SK-N-SH (cell line): Measurements from ENCODE around the gene HAUS2. TPM values are rescaled to one million over a fixed set of nuclear protein-coding genes. Genes with fewer than 3 reads are reported as not detected.

ENCODE experiments used
- CTCF ChIA-PET: fragments of 300-600, 350-600 bp; formaldehyde crosslinking; extraction: SDS; loops from one replicate; lab custom pipeline; 2021; lab: Yijun Ruan, JAX
- POLR2A ChIA-PET: fragments of 350-600 bp; sonication (Branson Sonifier 250); formaldehyde crosslinking; extraction: SDS; loops from one replicate; lab custom pipeline; 2020; ENCODE audit warnings: antibody characterized with exemption, inconsistent platforms; lab: Yijun Ruan, JAX
- DNase-seq: peaks from one replicate; pipeline ENCODE4 v3.0.0; 2012
- H2AFZ ChIP-seq: fragments of 200-600 bp; sonication (generic); 2 replicates; pipeline ENCODE4 v1.8.1; 2016; ENCODE audit warnings: antibody characterized with exemption, mild to moderate bottlenecking, low read depth
- H3F3A ChIP-seq: fragments of 200-600 bp; sonication (generic); replicated peaks from 2 replicates; pipeline ENCODE3; 2016; ENCODE audit warnings: antibody characterized with exemption, mild to moderate bottlenecking; ENCODE audit not compliant: insufficient read depth
- H3K27ac ChIP-seq, 2 experiments: fragments of 200-500 bp in 1 of 2; fragments of 200-600 bp in 1 of 2; sonication (Bioruptor generic) in 1 of 2; sonication (generic), shearing (Covaris generic) in 1 of 2; 2 replicates each; pipeline versions ENCODE4 v1.5.1 to v1.6.1; 2014 to 2016; ENCODE audit warnings: low read depth in 2 of 2, inconsistent platforms in 1 of 2, low read length in 1 of 2, mild to moderate bottlenecking in 1 of 2, mixed read lengths in 1 of 2
- H3K27me3 ChIP-seq: fragments of 200-600 bp; sonication (generic), shearing (Covaris generic); 2 replicates; pipeline ENCODE4 v1.6.1; 2016; ENCODE audit warnings: mixed run types; ENCODE audit not compliant: insufficient read depth
- H3K36me3 ChIP-seq, 2 experiments: fragments of 200-500 bp in 1 of 2; fragments of 200-600 bp in 1 of 2; sonication (Bioruptor generic) in 1 of 2; sonication (generic) in 1 of 2; replicated peaks in 1 of 2; 2 replicates each; pipeline versions ENCODE3 to v1.5.1; 2014 to 2016; ENCODE audit warnings: low read length in 1 of 2, mild to moderate bottlenecking in 1 of 2; ENCODE audit not compliant: insufficient read depth in 2 of 2, control insufficient read depth in 1 of 2
- H3K4me1 ChIP-seq, 2 experiments: fragments of 200-500 bp in 1 of 2; fragments of 200-600 bp in 1 of 2; sonication (Bioruptor generic) in 1 of 2; sonication (generic), shearing (Covaris generic) in 1 of 2; 2 replicates each; pipeline versions ENCODE4 v1.5.1 to v1.6.1; 2014 to 2016; ENCODE audit warnings: low read depth in 1 of 2, low read length in 1 of 2, mixed run types in 1 of 2; ENCODE audit not compliant: insufficient read depth in 2 of 2, control insufficient read depth in 1 of 2
- H3K4me2 ChIP-seq: fragments of 200-600 bp; sonication (generic), shearing (Covaris generic); 2 replicates; pipeline ENCODE4 v1.6.1; 2017; ENCODE audit warnings: mixed run types
- H3K4me3 ChIP-seq, 2 experiments: fragments of 200-500 bp in 1 of 2; fragments of 200-600 bp in 1 of 2; sonication (Bioruptor generic) in 1 of 2; sonication (generic), shearing (Covaris generic) in 1 of 2; 2 replicates each; pipeline versions ENCODE4 v1.5.1 to v1.8.1; 2014 to 2016; ENCODE audit warnings: low read depth in 2 of 2, inconsistent platforms in 1 of 2, low read length in 1 of 2, mild to moderate bottlenecking in 1 of 2, mixed read lengths in 1 of 2, moderate library complexity in 1 of 2
- H3K79me2 ChIP-seq: fragments of 200-600 bp; sonication (generic); 2 replicates; pipeline ENCODE4 v1.8.1; 2017; ENCODE audit warnings: mild to moderate bottlenecking; ENCODE audit not compliant: insufficient read depth
- H3K9ac ChIP-seq: fragments of 200-600 bp; sonication (generic); 2 replicates; pipeline ENCODE4 v1.6.1; 2017; ENCODE audit warnings: mixed run types
- H3K9me2 ChIP-seq: fragments of 200-600 bp; sonication (generic); 2 replicates; pipeline ENCODE4 v1.6.1; 2017; ENCODE audit warnings: mixed run types
- H3K9me3 ChIP-seq: fragments of 200-600 bp; sonication (generic); 2 replicates; pipeline ENCODE4 v1.6.1; 2017; ENCODE audit warnings: mixed run types, mild to moderate bottlenecking, moderate library complexity
- H4K20me1 ChIP-seq: fragments of 200-600 bp; sonication (generic); 2 replicates; pipeline ENCODE4 v1.6.1; 2017; ENCODE audit warnings: mild to moderate bottlenecking, mixed run types; ENCODE audit not compliant: insufficient read depth
- CHD2 ChIP-seq: fragments of 150-350 bp; IDR thresholded peaks from 2 replicates; pipeline ENCODE4 v1.6.1; 2018; ENCODE audit warnings: low read length; ENCODE audit not compliant: partially characterized antibody
- ELF1 ChIP-seq: IDR thresholded peaks from 2 replicates; pipeline ENCODE4 v1.4.0; 2012
- EZH2phosphoT487 ChIP-seq: fragments of 200-600 bp; sonication (generic); IDR thresholded peaks from 2 replicates; pipeline ENCODE4 v1.6.1; 2017; ENCODE audit warnings: low read depth, mixed run types, mild to moderate bottlenecking, antibody characterized with exemption, moderate library complexity, borderline replicate concordance
- GABPA ChIP-seq: IDR thresholded peaks from 2 replicates; pipeline ENCODE4 v1.4.0; 2012; ENCODE audit warnings: low read depth, mild to moderate bottlenecking
- IRF3 ChIP-seq: fragments of 150-350 bp; IDR thresholded peaks from 2 replicates; pipeline ENCODE4 v1.6.1; 2016; ENCODE audit warnings: mild to moderate bottlenecking, low read depth, low read length
- MEF2A ChIP-seq: IDR thresholded peaks from 2 replicates; pipeline ENCODE4 v1.4.0; 2012; ENCODE audit warnings: low read depth, borderline replicate concordance
- PBX3 ChIP-seq: IDR thresholded peaks from 2 replicates; pipeline ENCODE4; 2012
- POLR2AphosphoS5 ChIP-seq: IDR thresholded peaks from 2 replicates; pipeline ENCODE4 v1.6.1; 2012; ENCODE audit warnings: low read depth, low read length
- RAD21 ChIP-seq: IDR thresholded peaks from 2 replicates; pipeline ENCODE4 v1.6.1; 2012; ENCODE audit warnings: mild to moderate bottlenecking, low read length
- RCOR1 ChIP-seq: fragments of 150-350 bp; IDR thresholded peaks from 2 replicates; pipeline ENCODE4 v1.6.1; 2017; ENCODE audit warnings: antibody characterized with exemption, low read length
- SIN3A ChIP-seq: IDR thresholded peaks from 2 replicates; pipeline ENCODE4 v1.6.1; 2012; ENCODE audit warnings: low read depth, mild to moderate bottlenecking, low read length, moderate library complexity, borderline replicate concordance
- SMC3 ChIP-seq: IDR thresholded peaks from 2 replicates; pipeline ENCODE4 v1.6.1; 2012; ENCODE audit warnings: low read depth, low read length, improper control_type of control experiment
- YY1 ChIP-seq: IDR thresholded peaks from 2 replicates; pipeline ENCODE4 v1.4.0; 2012; ENCODE audit warnings: low read depth, mild to moderate bottlenecking
- ZBTB33 ChIP-seq: IDR thresholded peaks from 2 replicates; pipeline ENCODE4 v1.4.0; 2012; ENCODE audit warnings: low read depth, borderline replicate concordance
- WGBS: methylation state at CpG from one replicate; pipeline ENCODE4 v1.1.6; 2017; ENCODE audit warnings: low lambda C conversion rate; 5-methylcytosine and 5-hydroxymethylcytosine counted together
- polyA plus RNA-seq, 3 experiments: library from polyadenylated mRNA; depleted of rRNA; stranded (reverse); fragments of >200 nt; gene quantifications; 2 replicates each; pipeline ENCODE4 v1.2.3, GENCODE V29; 2012
- TF ChIP-seq, protein P1 (sequence below): IDR thresholded peaks from 2 replicates; pipeline ENCODE4 v1.4.0; 2012; ENCODE audit warnings: low read depth, borderline replicate concordance
- TF ChIP-seq, protein P2 (sequence below): IDR thresholded peaks from 2 replicates; pipeline ENCODE4 v1.4.0; 2012; ENCODE audit warnings: low read depth

The HAUS2 gene
- polyA plus RNA-seq, 1 of the 3 experiments (the other 2 are of a cell fraction) = 9.4 TPM

GRCh38 chr15:42576040-42576594 is 27.5 kb downstream of the HAUS2 start:
- Histone ChIP-seq H3K9ac (peak overlapping the region; percentile 80), H3K4me3 (peak overlapping the region; percentile 80 to 83), H3K36me3 (no peaks in the 10 kb centered on the region), H3K27me3 (no peaks in the 10 kb centered on the region), H3K79me2 (peaks cover 26% of the 10 kb centered on the region), H2AFZ (peak overlapping the region; percentile 96), H4K20me1 (no peaks in the 10 kb centered on the region), H3K4me1 (peaks cover 0 to 14% of the 10 kb centered on the region in 2 experiments; a peak in 1 of 4 replicates), H3K9me2 (no peaks in the 10 kb centered on the region), H3K4me2 (peak overlapping the region; percentile 83), H3F3A (peaks cover 21% of the 10 kb centered on the region), H3K9me3 (no peaks in the 10 kb centered on the region), H3K27ac (peak overlapping the region in 1 of 2 experiments; percentile 81; a peak in 3 of 4 replicates)
- TF ChIP-seq SIN3A = no peak
- TF ChIP-seq GABPA = no peak
- no peak for TF ChIP-seq ELF1
- no peak for TF ChIP-seq RAD21
- no peak for TF ChIP-seq YY1
- TF ChIP-seq, protein P1, sequence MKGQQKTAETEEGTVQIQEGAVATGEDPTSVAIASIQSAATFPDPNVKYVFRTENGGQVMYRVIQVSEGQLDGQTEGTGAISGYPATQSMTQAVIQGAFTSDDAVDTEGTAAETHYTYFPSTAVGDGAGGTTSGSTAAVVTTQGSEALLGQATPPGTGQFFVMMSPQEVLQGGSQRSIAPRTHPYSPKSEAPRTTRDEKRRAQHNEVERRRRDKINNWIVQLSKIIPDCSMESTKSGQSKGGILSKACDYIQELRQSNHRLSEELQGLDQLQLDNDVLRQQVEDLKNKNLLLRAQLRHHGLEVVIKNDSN = no peak
- TF ChIP-seq EZH2phosphoT487 = no peak
- TF ChIP-seq IRF3 = no peak
- TF ChIP-seq, protein P2, sequence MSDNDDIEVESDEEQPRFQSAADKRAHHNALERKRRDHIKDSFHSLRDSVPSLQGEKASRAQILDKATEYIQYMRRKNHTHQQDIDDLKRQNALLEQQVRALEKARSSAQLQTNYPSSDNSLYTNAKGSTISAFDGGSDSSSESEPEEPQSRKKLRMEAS = no peak
- TF ChIP-seq POLR2AphosphoS5 = no peak
- CTCF ChIA-PET = interaction anchor here (1.9 kb wide), 1 partner anchor 15 kb away, joined by 5 read pairs; no protein-coding TSS in a partner anchor
- 21% methylated on average over 14 of the region's 16 CpGs for WGBS
- POLR2A ChIA-PET = interaction anchor here (1.0 to 1.7 kb wide), 4 partner anchors 12 to 302 kb away, joined by 3 to 6 read pairs (median 5); partner anchors contain the start of genes SNAP23, TMEM87A and ZNF106
- no peak for DNase-seq

DNA sequence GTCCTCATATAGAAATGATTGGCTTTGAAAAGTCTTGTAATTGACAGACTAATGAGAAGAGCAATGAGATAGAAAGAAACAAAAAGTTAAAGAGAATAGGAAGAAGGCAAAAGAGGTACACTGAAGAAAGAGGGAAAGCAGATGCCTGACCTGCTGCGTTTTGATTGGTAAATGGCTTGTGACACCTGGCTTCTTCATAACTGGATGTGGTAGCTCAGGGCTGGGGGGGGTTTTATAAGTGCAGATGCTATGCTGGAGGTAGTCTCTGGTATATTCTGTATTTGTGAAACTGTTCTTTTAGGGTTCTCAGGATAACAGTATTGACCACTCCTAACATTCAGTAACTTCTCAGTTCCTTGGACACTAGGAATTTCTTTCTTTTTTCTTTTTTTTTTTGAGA is 28.1 kb downstream of the HAUS2 start:
- 92% methylated on average over 1 of the region's 1 CpG for WGBS
- peak overlapping the region; percentile 83 for H3K4me2 ChIP-seq
- TF ChIP-seq PBX3 (no peak), IRF3 (no peak), MEF2A (no peak), CHD2 (no peak), RCOR1 (no peak), SMC3 (no peak), ZBTB33 (no peak)

More for the DNA sequence above, 28.1 kb downstream of the HAUS2 start:
- no peaks in the 10 kb centered on the region for H4K20me1 ChIP-seq
- H3K4me3 ChIP-seq = peak overlapping the region in 1 of 2 experiments; percentile 80; a peak in 1 of 4 replicates
- peaks cover 29% of the 10 kb centered on the region for H3K79me2 ChIP-seq
- ChIA-PET POLR2A (no interaction called here), CTCF (interaction anchor here (1.9 kb wide), 1 partner anchor 15 kb away, joined by 5 read pairs; no protein-coding TSS in a partner anchor)
- no peak overlapping the region for H3K27ac ChIP-seq
- H3F3A ChIP-seq = peaks cover 21% of the 10 kb centered on the region
- peaks cover 0 to 17% of the 10 kb centered on the region in 2 experiments; a peak in 1 of 4 replicates for H3K4me1 ChIP-seq
- no peaks in the 10 kb centered on the region for H3K9me3 ChIP-seq
- no peaks in the 10 kb centered on the region for H3K27me3 ChIP-seq
- no peaks in the 10 kb centered on the region for H3K36me3 ChIP-seq
- H3K9me2 ChIP-seq = no peaks in the 10 kb centered on the region
- no peak overlapping the region for H2AFZ ChIP-seq
- DNase-seq = peak; percentile 30
- H3K9ac ChIP-seq = no peak overlapping the region; the same call in 1 of the 2 replicates
